HepG2 (cell line): Measurements from ENCODE around the gene PDGFD. TPM values are rescaled to one million over a fixed set of nuclear protein-coding genes. Genes with fewer than 3 reads are reported as not detected.

Source experiments
- ATAC-seq: fragments of 200-7000 bp; cut with Tn5 transposase; 3 replicates; pipeline ENCODE4 v1.9.1; 2020; ENCODE audit warnings: mild to moderate bottlenecking, moderate library complexity
- BruUV-seq: library from RNA; stranded (reverse); fragments of 400-500 nt; replicated peaks from 2 replicates; lab custom pipeline; 2021; lab: Mats Ljungman, UMichigan
- CTCF ChIA-PET: fragments of 300-600 bp; formaldehyde crosslinking; extraction: SDS; loops from one replicate; lab custom pipeline; 2021; ENCODE audit warnings: low total read pairs, inconsistent platforms, low intra/inter-chr PET ratio; lab: Yijun Ruan, JAX
- POLR2A ChIA-PET: fragments of 350-600 bp; sonication (Branson Sonifier 250); formaldehyde crosslinking; loops from one replicate; lab custom pipeline; 2020; ENCODE audit warnings: antibody characterized with exemption, inconsistent platforms; lab: Yijun Ruan, JAX
- DNase-seq: peaks from one replicate; pipeline ENCODE4 v3.0.0-alpha.2; 2015; ENCODE audit warnings: low spot score
- FAIRE-seq: peaks from 3 replicates; lab custom pipeline; 2011; peaks lifted over from hg19 to GRCh38; lab: Jason Lieb, UNC
- H2AFZ ChIP-seq: one replicate; pipeline ENCODE4 v1.6.1; 2011; ENCODE audit warnings: low read length, inconsistent platforms
- H3K27ac ChIP-seq: fragments of 300-600 bp; 3 replicates; pipeline ENCODE4 v1.8.0; 2011; ENCODE audit warnings: mixed run types, mild to moderate bottlenecking, mixed read lengths, low read length, inconsistent platforms; ENCODE audit not compliant: insufficient read depth; ENCODE audit errors: extremely low read length
- H3K27me3 ChIP-seq, 2 experiments: fragments of 200-600 bp in 1 of 2; 2 replicates in 1 of 2; 3 replicates in 1 of 2; pipeline versions ENCODE4 v1.6.0 to v1.8.0; 2011; ENCODE audit warnings: low read length in 2 of 2, mild to moderate bottlenecking in 2 of 2, moderate library complexity in 2 of 2, inconsistent platforms in 1 of 2; ENCODE audit not compliant: insufficient read depth in 2 of 2, control insufficient read depth in 1 of 2
- H3K36me3 ChIP-seq, 2 experiments: fragments of 200-600 bp in 1 of 2; replicated peaks in 1 of 2; 2 replicates in 1 of 2; 3 replicates in 1 of 2; pipeline versions ENCODE4 v1.5.1 to v1.8.0; 2011; ENCODE audit warnings: low read length in 2 of 2, inconsistent platforms in 1 of 2; ENCODE audit not compliant: insufficient read depth in 2 of 2, control insufficient read depth in 1 of 2
- H3K4me1 ChIP-seq: 2 replicates; pipeline ENCODE4 v1.5.1; 2012; ENCODE audit warnings: low read length, inconsistent platforms; ENCODE audit not compliant: insufficient read depth
- H3K4me2 ChIP-seq: 2 replicates; pipeline ENCODE4 v1.6.0; 2011; ENCODE audit warnings: low read depth, low read length, inconsistent platforms
- H3K4me3 ChIP-seq, 3 experiments: fragments of 200-600 bp in 1 of 3; sonication (generic), shearing (Covaris generic) in 1 of 3; replicated peaks in 1 of 3; 2 replicates each; pipeline ENCODE4 v1.5.1; 2011 to 2016; ENCODE audit warnings: low read length in 3 of 3, inconsistent platforms in 2 of 3, low read depth in 2 of 3, mild to moderate bottlenecking in 2 of 3, control low read depth in 1 of 3, mixed read lengths in 1 of 3; ENCODE audit not compliant: insufficient read depth in 1 of 3
- H3K79me2 ChIP-seq: one replicate; pipeline ENCODE4 v1.6.1; 2011; ENCODE audit warnings: low read length, inconsistent platforms; ENCODE audit not compliant: insufficient read depth
- H3K9ac ChIP-seq: 2 replicates; pipeline ENCODE4 v1.6.0; 2011; ENCODE audit warnings: mild to moderate bottlenecking, low read depth, low read length, inconsistent platforms; ENCODE audit not compliant: insufficient read depth
- H3K9me3 ChIP-seq: 2 replicates; pipeline ENCODE4 v1.5.1; 2012; ENCODE audit warnings: mild to moderate bottlenecking, low read length
- H4K20me1 ChIP-seq: 2 replicates; pipeline ENCODE4 v1.6.0; 2011; ENCODE audit warnings: inconsistent platforms, mild to moderate bottlenecking, low read length, moderate library complexity; ENCODE audit not compliant: insufficient read depth
- KMT2A ChIP-seq: sonication (generic); formaldehyde crosslinking; IDR thresholded peaks from 2 replicates; pipeline ENCODE4 v1.4.0; 2020; ENCODE audit warnings: missing genetic modification reagents
- MBD4 ChIP-seq: IDR thresholded peaks from 2 replicates; pipeline ENCODE4 v1.6.1; 2012; ENCODE audit warnings: low read length, inconsistent platforms, borderline replicate concordance
- ZBTB40 ChIP-seq, 2 experiments: fragments of 450-650 bp in 1 of 2; sonication (generic) in 1 of 2; formaldehyde crosslinking in 1 of 2; IDR thresholded peaks; 2 replicates each; pipeline versions ENCODE4 v1.6.1 to v1.8.0; 2016 to 2022; ENCODE audit warnings: antibody characterized with exemption in 1 of 2, mild to moderate bottlenecking in 1 of 2, missing genetic modification reagents in 1 of 2
- WGBS: methylation state at CpG from one replicate; pipeline ENCODE4 v1.1.6; 2017; ENCODE audit warnings: low lambda C conversion rate; 5-methylcytosine and 5-hydroxymethylcytosine counted together
- in situ Hi-C: cut with HindIII; loops from 2 replicates; pipeline ENCODE4 v1.10.0; 2017; ENCODE audit warnings: low pct_unique_long_range_greater_than_20kb; ENCODE audit not compliant: extremely low pct_ligation_motif_present
- intact Hi-C: fragments of 100-400 bp; cut with micrococcal nuclease; formaldehyde crosslinking; loops from one replicate; pipeline ENCODE4 v1.10.0; 2022; ENCODE audit not compliant: unreplicated experiment
- polyA plus RNA-seq, 8 experiments: library from polyadenylated mRNA; depleted of rRNA in 3 of 8; stranded (reverse) in 7 of 8; unstranded in 1 of 8; fragments of >200 nt; fragmentation: Illumina TruSeq in 4 of 8; extraction: Trizol in 4 of 8; gene quantifications; 2 replicates each; pipeline versions ENCODE4 v1.2.1 to v1.2.3, GENCODE V29; 2011 to 2016; ENCODE audit warnings: low read depth in 4 of 8, missing spikeins in 1 of 8, mixed read lengths in 1 of 8; ENCODE audit not compliant: insufficient read depth in 1 of 8
- total RNA-seq, 5 experiments: library from RNA; depleted of rRNA; stranded (reverse); fragments of >200 nt; fragmentation: Illumina TruSeq; extraction: Trizol; gene quantifications; 2 replicates each; pipeline ENCODE4 v1.2.3, GENCODE V29; 2016; ENCODE audit warnings: low read depth in 1 of 5
- TF ChIP-seq, protein P1 (sequence below): sonication (generic); formaldehyde crosslinking; IDR thresholded peaks from 2 replicates; pipeline ENCODE4 v1.5.0; 2020; ENCODE audit warnings: mild to moderate bottlenecking, low read depth, missing genetic modification reagents, borderline replicate concordance
- TF ChIP-seq, protein P2 (sequence below): sonication (generic); formaldehyde crosslinking; IDR thresholded peaks from 2 replicates; pipeline ENCODE4 v1.9.0; 2021; ENCODE audit warnings: missing genetic modification reagents, borderline replicate concordance

PDGFD gene
- total and polyA plus RNA-seq, 2 of the 13 experiments (the other 11 are each of a cell fraction or from before 2014, with no cell fraction given) = 0.09 to 0.29 TPM

DNA sequence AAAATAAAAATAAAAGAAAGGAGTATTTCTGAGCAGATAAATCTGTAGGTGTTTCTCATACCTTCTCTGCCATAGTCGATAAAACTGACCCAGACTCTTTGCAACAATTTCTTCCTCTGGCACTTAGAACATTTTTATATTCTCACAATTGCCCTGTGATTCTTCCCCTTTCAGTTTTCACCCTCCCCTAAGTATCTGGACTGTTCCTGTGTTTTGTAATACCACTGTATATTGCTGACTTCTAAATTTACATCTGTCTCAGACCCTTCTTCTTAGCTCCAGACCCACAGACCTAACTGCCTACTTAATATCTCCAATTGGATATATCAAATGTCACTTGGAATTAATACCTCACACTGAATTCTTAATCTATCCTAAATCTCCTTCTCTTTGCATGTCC, 261.0 kb downstream of the PDGFD start:
- in situ Hi-C loops (no loop called here), intact Hi-C loops (no loop called here)
- Histone ChIP-seq H3K4me1 (no peaks in the 10 kb centered on the region), H3K9ac (no peak overlapping the region), H2AFZ (no peak overlapping the region), H3K27ac (no peak overlapping the region), H4K20me1 (no peaks in the 10 kb centered on the region), H3K4me3 (no peak overlapping the region), H3K9me3 (no peaks in the 10 kb centered on the region; the same call in 1 of the 2 replicates), H3K4me2 (no peak overlapping the region), H3K36me3 (no peaks in the 10 kb centered on the region), H3K27me3 (no peaks in the 10 kb centered on the region), H3K79me2 (no peaks in the 10 kb centered on the region)
- ChIA-PET POLR2A (no interaction called here), CTCF (no interaction called here)
- BruUV-seq = no TSS peak
- FAIRE-seq (no peak), ATAC-seq (no peak), DNase-seq (no peak)
- TF ChIP-seq MBD4 (no peak), KMT2A (CRISPR knock-in tag) (no peak), ZBTB40 (IDR thresholded peaks at IDR 0.05) (no peak), ZBTB40 (CRISPR knock-in tag; IDR thresholded peaks at IDR 0.05) (no peak)
- TF ChIP-seq, protein P1, sequence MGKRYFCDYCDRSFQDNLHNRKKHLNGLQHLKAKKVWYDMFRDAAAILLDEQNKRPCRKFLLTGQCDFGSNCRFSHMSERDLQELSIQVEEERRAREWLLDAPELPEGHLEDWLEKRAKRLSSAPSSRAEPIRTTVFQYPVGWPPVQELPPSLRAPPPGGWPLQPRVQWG (CRISPR knock-in tag) = no peak
- TF ChIP-seq, protein P2, sequence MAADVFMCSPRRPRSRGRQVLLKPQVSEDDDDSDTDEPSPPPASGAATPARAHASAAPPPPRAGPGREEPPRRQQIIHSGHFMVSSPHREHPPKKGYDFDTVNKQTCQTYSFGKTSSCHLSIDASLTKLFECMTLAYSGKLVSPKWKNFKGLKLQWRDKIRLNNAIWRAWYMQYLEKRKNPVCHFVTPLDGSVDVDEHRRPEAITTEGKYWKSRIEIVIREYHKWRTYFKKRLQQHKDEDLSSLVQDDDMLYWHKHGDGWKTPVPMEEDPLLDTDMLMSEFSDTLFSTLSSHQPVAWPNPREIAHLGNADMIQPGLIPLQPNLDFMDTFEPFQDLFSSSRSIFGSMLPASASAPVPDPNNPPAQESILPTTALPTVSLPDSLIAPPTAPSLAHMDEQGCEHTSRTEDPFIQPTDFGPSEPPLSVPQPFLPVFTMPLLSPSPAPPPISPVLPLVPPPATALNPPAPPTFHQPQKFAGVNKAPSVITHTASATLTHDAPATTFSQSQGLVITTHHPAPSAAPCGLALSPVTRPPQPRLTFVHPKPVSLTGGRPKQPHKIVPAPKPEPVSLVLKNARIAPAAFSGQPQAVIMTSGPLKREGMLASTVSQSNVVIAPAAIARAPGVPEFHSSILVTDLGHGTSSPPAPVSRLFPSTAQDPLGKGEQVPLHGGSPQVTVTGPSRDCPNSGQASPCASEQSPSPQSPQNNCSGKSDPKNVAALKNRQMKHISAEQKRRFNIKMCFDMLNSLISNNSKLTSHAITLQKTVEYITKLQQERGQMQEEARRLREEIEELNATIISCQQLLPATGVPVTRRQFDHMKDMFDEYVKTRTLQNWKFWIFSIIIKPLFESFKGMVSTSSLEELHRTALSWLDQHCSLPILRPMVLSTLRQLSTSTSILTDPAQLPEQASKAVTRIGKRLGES (CRISPR knock-in tag) = no peak
- 0% methylated on average over 1 of the region's 1 CpG for WGBS
